Duodenal mucosa (tissue), 2 donors: Measurements from ENCODE around the gene TMEM9.

Experiments used
- H3K27ac ChIP-seq: one replicate; pipeline ENCODE4 v1.7.0; 2013; ENCODE audit warnings: low read depth, low read length
- H3K27me3 ChIP-seq, 2 donors: one replicate each; pipeline ENCODE4 v1.7.0; 2013; ENCODE audit warnings: low read length in 2 of 2, control low read depth in 1 of 2; ENCODE audit not compliant: insufficient read depth in 2 of 2, control insufficient read depth in 1 of 2
- H3K36me3 ChIP-seq, 2 donors: one replicate each; pipeline ENCODE4 v1.7.0; 2013; ENCODE audit warnings: low read length in 2 of 2, control low read depth in 1 of 2; ENCODE audit not compliant: insufficient read depth in 2 of 2, control insufficient read depth in 1 of 2
- H3K4me1 ChIP-seq, 2 donors: one replicate each; pipeline ENCODE4 v1.7.0; 2013; ENCODE audit warnings: low read length in 2 of 2, control low read depth in 1 of 2; ENCODE audit not compliant: insufficient read depth in 2 of 2, control insufficient read depth in 1 of 2
- H3K4me3 ChIP-seq, 2 donors: one replicate each; pipeline ENCODE4 v1.7.0; 2013; ENCODE audit warnings: low read length in 2 of 2, low read depth in 1 of 2
- H3K9ac ChIP-seq, 2 donors: one replicate each; pipeline ENCODE4 v1.7.0; 2013; ENCODE audit warnings: low read length in 2 of 2, low read depth in 1 of 2
- H3K9me3 ChIP-seq, 2 donors: one replicate each; pipeline ENCODE4 v1.7.0; 2013; ENCODE audit warnings: low read length in 2 of 2, control low read depth in 1 of 2; ENCODE audit not compliant: control insufficient read depth in 1 of 2

The TMEM9 gene

GRCh38 chr1:201140235-201140940, 13.9 kb downstream of the TMEM9 start:
- peaks cover 16 to 61% of the 10 kb centered on the region in 2 donors for H3K36me3 ChIP-seq
- H3K27ac ChIP-seq: no peak overlapping the region
- H3K4me3 ChIP-seq: no peak overlapping the region
- no peaks in the 10 kb centered on the region for H3K4me1 ChIP-seq
- no peaks in the 10 kb centered on the region for H3K27me3 ChIP-seq
- no peaks in the 10 kb centered on the region for H3K9me3 ChIP-seq
- no peak overlapping the region for H3K9ac ChIP-seq

GRCh38 chr1:201139756-201140155, 14.5 kb downstream of the TMEM9 start:
- Histone ChIP-seq H3K27me3 (no peaks in the 10 kb centered on the region), H3K27ac (no peak overlapping the region), H3K4me1 (no peaks in the 10 kb centered on the region), H3K9ac (no peak overlapping the region), H3K4me3 (no peak overlapping the region), H3K36me3 (peaks cover 20 to 61% of the 10 kb centered on the region in 2 donors), H3K9me3 (no peaks in the 10 kb centered on the region)

GRCh38 chr1:201139306-201139705, 15.0 kb downstream of the TMEM9 start:
- Histone ChIP-seq H3K4me1 (no peaks in the 10 kb centered on the region), H3K9ac (no peak overlapping the region), H3K36me3 (peaks cover 19 to 58% of the 10 kb centered on the region in 2 donors), H3K9me3 (no peaks in the 10 kb centered on the region), H3K27me3 (no peaks in the 10 kb centered on the region), H3K4me3 (no peak overlapping the region), H3K27ac (no peak overlapping the region)

GRCh38 chr1:201138311-201138840, 15.9 kb downstream of the TMEM9 start:
- no peak overlapping the region for H3K4me3 ChIP-seq
- H3K9ac ChIP-seq: no peak overlapping the region
- H3K9me3 ChIP-seq: no peaks in the 10 kb centered on the region
- no peaks in the 10 kb centered on the region for H3K4me1 ChIP-seq
- H3K36me3 ChIP-seq: peaks cover 19 to 49% of the 10 kb centered on the region in 2 donors
- H3K27me3 ChIP-seq: no peaks in the 10 kb centered on the region
- H3K27ac ChIP-seq: no peak overlapping the region

- H3K36me3 ChIP-seq: peaks cover 15 to 43% of the 10 kb centered on the region in 2 donors
- no peak overlapping the region for H3K27ac ChIP-seq
- H3K27me3 ChIP-seq: no peaks in the 10 kb centered on the region
- H3K4me1 ChIP-seq: no peaks in the 10 kb centered on the region
- no peak overlapping the region for H3K4me3 ChIP-seq
- H3K9ac ChIP-seq: no peak overlapping the region
- H3K9me3 ChIP-seq: no peaks in the 10 kb centered on the region
Observed at GRCh38 chr1:201137579-201138310, 16.5 kb downstream of the TMEM9 start.

- Histone ChIP-seq H3K4me3 (no peak overlapping the region), H3K27me3 (no peaks in the 10 kb centered on the region), H3K27ac (no peak overlapping the region), H3K4me1 (no peaks in the 10 kb centered on the region), H3K36me3 (peaks cover 15 to 35% of the 10 kb centered on the region in 2 donors), H3K9ac (no peak overlapping the region), H3K9me3 (no peaks in the 10 kb centered on the region)
Observed at GRCh38 chr1:201137024-201137392, 17.3 kb downstream of the TMEM9 start.

GRCh38 chr1:201136355-201137023, 17.8 kb downstream of the TMEM9 start:
- H3K27ac ChIP-seq: no peak overlapping the region

GRCh38 chr1:201134405-201134804, 19.9 kb downstream of the TMEM9 start:
- H3K4me3 ChIP-seq: no peak overlapping the region
- no peaks in the 10 kb centered on the region for H3K27me3 ChIP-seq
- no peaks in the 10 kb centered on the region for H3K9me3 ChIP-seq
- no peak overlapping the region for H3K9ac ChIP-seq
- H3K36me3 ChIP-seq: peaks cover 7 to 16% of the 10 kb centered on the region in 2 donors
- H3K4me1 ChIP-seq: no peaks in the 10 kb centered on the region
- no peak overlapping the region for H3K27ac ChIP-seq

More at GRCh38 chr1:201136355-201137023, 17.8 kb downstream of the TMEM9 start:
- H3K27me3 ChIP-seq: no peaks in the 10 kb centered on the region
- H3K4me3 ChIP-seq: no peak overlapping the region
- H3K9ac ChIP-seq: no peak overlapping the region
- no peaks in the 10 kb centered on the region for H3K9me3 ChIP-seq
- H3K4me1 ChIP-seq: no peaks in the 10 kb centered on the region
- H3K36me3 ChIP-seq: peaks cover 10 to 30% of the 10 kb centered on the region in 2 donors

GRCh38 chr1:201131398-201131797, 22.9 kb downstream of the TMEM9 start:
- Histone ChIP-seq H3K4me1 (peaks cover 0 to 3% of the 10 kb centered on the region in 2 donors), H3K9me3 (no peaks in the 10 kb centered on the region), H3K36me3 (peaks cover 6 to 7% of the 10 kb centered on the region in 2 donors), H3K27me3 (no peaks in the 10 kb centered on the region), H3K4me3 (no peak overlapping the region), H3K9ac (no peak overlapping the region), H3K27ac (no peak overlapping the region)

- no peaks in the 10 kb centered on the region for H3K9me3 ChIP-seq
- H3K4me1 ChIP-seq: peaks cover 0 to 4% of the 10 kb centered on the region in 2 donors
- peaks cover 0 to 5% of the 10 kb centered on the region in 2 donors for H3K27me3 ChIP-seq
- no peak overlapping the region for H3K4me3 ChIP-seq
- no peaks in the 10 kb centered on the region for H3K36me3 ChIP-seq
- no peak overlapping the region for H3K27ac ChIP-seq
- H3K9ac ChIP-seq: no peak overlapping the region
Observed at GRCh38 chr1:201128962-201129361, 25.3 kb downstream of the TMEM9 start.
